CMK (cell line): ENCODE results near the gene SVOPL.
A peak's percentile ranks its signal among the peaks of the same experiment; 100 is the strongest.
"Not testable (repeated sequence)": the region's sequence is repeated elsewhere in the genome, so short reads cannot be mapped to it uniquely, and the experiment has no call there.

Source experiments
- DNase-seq: peaks from one replicate; pipeline ENCODE4 v3.0.0-alpha.2; 2010; ENCODE audit warnings: low read depth

Gene SVOPL, protein sequence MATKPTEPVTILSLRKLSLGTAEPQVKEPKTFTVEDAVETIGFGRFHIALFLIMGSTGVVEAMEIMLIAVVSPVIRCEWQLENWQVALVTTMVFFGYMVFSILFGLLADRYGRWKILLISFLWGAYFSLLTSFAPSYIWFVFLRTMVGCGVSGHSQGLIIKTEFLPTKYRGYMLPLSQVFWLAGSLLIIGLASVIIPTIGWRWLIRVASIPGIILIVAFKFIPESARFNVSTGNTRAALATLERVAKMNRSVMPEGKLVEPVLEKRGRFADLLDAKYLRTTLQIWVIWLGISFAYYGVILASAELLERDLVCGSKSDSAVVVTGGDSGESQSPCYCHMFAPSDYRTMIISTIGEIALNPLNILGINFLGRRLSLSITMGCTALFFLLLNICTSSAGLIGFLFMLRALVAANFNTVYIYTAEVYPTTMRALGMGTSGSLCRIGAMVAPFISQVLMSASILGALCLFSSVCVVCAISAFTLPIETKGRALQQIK

GRCh38 chr7:138700857-138701536, at the start of gene SVOPL:
Gene SVOPL, minus strand, starts transcription at chr7:138701362. Its CDS starts 22,317 bp downstream, at chr7:138679045.
- DNase-seq: no peak

GRCh38 chr7:138750473-138750872, 49.3 kb upstream of the SVOPL start:
- no peak for DNase-seq

DNA sequence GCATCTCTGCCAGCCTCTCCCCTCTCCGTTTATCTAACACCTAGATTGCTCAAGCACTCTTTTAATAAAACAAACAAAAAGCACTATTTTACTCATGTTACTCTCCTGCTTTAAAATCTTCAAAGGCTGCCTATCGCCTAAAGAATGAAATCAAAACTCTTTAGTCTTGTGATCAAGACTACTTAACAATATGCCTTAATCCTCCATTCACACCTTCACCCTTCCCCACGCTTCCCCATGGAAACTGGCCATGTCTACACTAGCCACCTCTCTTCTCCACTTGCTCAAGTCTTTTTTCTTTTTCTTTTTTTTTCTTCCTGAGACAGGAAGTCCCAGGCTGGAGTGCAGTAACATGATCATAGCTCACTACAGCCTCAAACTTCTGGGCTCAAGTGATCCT, 48.8 kb upstream of the SVOPL start:
- DNase-seq: no peak

- no peak for DNase-seq
Observed at GRCh38 chr7:138748666-138749065, 47.5 kb upstream of the SVOPL start.

- DNase-seq: no peak
Observed at GRCh38 chr7:138746073-138746472, 44.9 kb upstream of the SVOPL start.

- DNase-seq: no peak
Observed at GRCh38 chr7:138745189-138745588, 44.0 kb upstream of the SVOPL start.

DNA sequence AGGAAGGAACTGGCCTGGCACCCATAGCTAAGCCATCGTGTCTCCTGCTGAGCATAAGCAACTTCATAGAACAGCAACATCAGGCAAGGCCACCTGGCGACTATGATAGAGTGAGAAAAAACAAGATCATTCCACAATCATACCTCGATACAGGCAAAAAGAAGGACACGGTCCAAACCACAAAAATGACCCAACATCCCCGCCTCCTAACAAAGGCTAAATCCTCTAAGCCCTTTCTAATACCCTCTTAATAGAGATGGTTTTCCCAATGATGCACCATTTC, 40.2 kb upstream of the SVOPL start:
- DNase-seq: no peak

- DNase-seq: no peak
Observed at GRCh38 chr7:138739859-138740258, 38.7 kb upstream of the SVOPL start.

DNA sequence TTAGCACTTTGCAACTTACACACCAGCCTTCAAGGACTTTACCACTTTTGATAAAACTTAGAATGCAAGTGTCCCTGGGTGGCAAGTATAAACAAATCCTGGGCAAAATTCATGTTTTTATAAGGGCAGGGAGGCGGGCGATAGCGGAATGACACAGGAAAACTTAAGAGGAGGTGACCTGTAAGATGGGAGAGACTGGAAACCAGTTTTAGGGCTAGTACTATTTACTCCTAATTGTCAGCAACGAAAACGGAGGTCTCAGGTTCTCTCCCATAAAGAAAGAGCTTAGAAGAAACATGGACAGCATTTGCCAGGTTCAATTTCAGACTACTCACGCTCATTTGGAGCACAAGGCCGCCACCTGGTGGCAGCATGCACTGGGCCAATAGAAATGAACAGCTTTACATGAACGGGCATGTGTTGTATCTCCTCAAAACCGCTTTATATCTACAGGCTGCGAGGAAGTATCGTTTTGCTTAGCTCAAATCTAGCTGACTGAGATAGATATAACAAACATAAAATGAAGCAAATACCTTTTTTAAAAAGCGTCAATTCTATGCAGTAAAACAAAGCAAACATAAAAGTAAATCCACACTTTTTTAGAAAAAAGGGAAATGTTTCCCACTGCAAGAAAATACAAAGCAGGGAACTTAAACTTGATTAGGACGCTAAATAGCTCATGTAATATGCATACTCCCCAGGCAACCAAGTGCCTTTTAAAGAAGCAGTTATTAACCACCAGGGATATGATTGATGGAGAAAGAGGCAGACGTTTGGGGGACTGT, 37.6 kb upstream of the SVOPL start:
- DNase-seq: peak; percentile 62

GRCh38 chr7:138738114-138738513, 37.0 kb upstream of the SVOPL start:
- no peak for DNase-seq

DNA sequence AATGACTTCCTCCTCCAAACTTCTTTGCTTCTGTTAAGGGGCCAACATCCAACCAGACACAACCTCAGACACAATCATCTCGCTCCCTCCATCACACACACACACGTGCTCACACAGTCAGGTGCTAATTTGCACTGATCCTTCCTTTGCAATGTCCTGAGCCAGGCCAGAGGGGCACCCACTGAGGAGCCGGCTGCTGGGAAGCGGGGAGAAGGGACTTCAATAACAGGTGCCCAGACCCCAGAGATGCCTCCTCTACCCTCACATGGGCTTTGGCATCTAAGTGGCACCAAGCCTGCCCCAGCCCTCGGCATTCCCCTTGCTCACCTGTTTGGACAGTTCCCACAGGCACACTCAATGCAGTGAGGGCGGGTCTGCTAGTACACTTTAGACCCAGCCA, 34.2 kb upstream of the SVOPL start:
- no peak for DNase-seq

DNA sequence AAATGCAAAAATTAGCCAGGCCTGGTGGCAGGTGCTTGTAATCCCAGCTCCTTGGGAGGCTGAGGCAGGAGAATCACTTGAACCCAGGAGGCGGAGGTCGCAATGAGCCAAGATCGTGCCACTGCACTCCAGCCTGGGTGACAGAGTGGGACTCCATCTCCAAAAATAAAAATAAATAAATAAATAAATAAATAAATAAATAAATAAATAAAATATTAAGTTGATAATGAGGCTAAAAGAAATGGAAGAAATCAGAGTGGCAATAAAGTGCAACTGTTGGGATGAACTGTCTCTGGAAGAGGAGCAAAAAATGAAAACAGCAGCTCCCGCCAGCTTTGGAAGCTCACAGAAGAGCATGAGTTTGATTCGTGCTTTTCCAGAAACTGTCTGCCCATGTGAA, 30.6 kb upstream of the SVOPL start:
- DNase-seq: not testable (repeated sequence)

DNA sequence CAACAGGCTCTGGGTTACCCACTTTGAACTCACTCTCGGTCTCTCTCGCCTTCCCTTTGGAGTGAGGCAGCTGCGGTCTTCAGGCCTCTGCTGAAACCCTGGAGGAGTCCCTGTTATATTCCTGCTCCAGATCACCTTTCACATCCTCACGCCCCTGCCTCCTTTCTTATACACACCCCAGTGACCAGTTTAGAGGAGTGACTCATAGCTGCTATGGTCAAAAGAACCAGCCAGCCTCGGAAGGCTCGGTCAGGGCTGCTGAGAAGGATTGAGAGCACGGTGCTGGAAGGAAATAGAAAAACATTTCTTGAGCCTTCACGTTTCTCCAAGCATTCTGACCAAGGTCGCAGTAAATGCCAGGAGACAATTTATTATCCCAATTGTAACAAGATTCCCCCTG, 28.3 kb upstream of the SVOPL start:
- DNase-seq: no peak

GRCh38 chr7:138727336-138728099, 26.4 kb upstream of the SVOPL start:
- DNase-seq: no peak

- DNase-seq: no peak
Observed at GRCh38 chr7:138726288-138726687, 25.1 kb upstream of the SVOPL start.

DNA sequence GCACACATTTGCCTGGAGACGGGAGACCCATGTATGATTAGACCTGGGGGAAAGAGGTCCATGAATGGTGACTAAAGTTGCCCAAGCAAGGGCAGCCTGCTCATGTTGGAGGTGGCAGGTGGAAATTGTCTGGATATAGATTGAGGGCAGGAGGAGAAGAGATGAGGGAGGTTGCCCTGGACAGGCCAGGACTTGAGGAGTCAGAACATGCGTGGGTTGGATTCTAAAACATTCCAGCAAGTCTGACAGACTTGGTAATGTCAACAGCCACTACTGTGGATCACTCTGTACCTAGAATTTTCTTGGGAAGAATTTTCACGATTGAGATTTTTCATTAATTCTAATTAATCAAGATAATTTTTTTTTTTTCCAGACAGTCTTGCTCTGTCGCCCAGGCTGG, 19.1 kb upstream of the SVOPL start:
- DNase-seq: no peak

DNA sequence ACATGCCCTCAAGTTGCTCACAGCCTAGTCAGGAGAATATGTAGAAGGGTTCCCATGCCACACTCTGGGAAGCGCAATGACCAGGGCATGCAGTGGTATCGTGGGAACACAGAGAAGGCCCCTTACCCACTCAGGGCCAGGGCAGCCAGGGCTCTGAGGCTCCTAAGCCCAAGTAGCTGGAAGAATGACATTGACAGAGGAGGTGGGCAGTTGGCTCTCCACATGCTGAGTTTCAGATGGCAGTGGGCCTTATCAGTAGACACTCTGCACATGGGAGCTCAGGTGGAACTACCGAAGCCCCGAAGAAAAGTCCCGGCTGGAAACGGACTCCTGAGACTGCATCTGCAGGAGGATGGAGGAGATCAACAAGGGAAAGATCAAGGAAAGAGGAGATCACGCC, 15.7 kb upstream of the SVOPL start:
- no peak for DNase-seq

- DNase-seq: no peak
Observed at GRCh38 chr7:138713191-138713590, 12.0 kb upstream of the SVOPL start.

- DNase-seq: no peak
Observed at GRCh38 chr7:138712652-138713051, 11.5 kb upstream of the SVOPL start.

DNA sequence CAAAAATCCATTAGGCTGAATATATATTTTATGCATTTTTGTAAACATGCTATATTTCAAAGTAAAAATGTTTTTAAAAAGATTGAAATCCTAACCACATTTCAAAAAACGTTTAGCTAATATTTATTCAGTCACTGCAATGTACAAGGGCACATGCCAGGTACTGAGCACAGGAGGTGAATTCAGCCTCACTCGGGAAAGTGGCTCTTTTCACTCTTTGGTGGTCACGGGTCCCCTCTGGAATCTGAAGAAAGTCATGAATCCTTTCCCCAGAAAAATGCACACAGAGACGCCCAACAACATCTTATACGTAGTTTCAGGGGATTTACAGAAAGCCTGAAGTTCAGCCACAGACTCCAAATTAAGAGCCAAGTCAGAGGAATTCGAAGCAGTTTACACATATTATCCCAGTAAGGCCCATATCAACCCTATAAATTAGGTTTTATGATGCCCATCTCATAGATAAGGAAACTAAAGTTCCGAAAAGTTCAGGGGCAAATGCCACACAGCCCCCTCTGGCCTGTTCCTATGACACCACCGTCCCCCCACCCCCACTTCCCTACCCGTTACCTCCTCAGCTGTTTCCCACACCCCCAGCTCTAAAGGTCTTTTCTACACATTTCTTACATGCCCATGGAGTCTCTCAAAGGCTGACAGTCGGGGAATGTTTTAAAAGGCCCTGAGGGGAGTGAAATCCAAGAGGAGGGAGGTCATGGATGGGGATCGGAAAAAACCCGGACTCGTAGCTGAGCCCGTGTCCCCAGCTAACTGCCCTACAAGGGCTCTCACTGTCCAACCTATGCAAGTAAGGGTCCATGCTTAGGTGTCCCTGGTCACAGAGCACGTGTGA, 9.6 kb upstream of the SVOPL start:
- DNase-seq: no peak

GRCh38 chr7:138705167-138705566, 4.0 kb upstream of the SVOPL start:
- no peak for DNase-seq
